Midbrain (tissue), 1 donor: ENCODE measurements around the gene HSPBAP1.
"Not testable (repeated sequence)": the region's sequence is repeated elsewhere in the genome, so short reads cannot be mapped to it uniquely, and the experiment has no call there.

Experiments used
- DNase-seq: peaks from one replicate; lab custom pipeline; 2025; lab: John Stamatoyannopoulos, UW

Gene HSPBAP1

DNA sequence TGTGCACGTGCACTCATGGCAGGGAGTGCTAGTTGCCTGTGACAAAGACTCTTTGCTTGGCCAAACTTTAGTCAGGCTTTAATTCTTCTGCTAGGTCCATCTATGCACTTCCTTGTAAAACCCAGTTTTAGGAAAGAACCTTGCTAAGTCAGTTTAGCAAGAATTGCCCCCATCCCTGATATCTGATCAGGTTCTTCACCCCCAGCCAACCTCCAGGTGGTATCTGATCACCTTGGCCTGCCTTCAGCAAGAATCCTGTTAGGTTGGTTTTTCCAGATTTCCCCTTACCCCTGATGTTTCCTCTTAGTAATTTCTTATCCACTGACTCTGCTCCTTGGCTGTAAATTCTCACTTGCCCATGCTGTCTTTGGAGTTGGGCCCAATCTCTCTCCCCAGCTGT is 8.4 kb downstream of the HSPBAP1 start:
- no peak for DNase-seq

DNA sequence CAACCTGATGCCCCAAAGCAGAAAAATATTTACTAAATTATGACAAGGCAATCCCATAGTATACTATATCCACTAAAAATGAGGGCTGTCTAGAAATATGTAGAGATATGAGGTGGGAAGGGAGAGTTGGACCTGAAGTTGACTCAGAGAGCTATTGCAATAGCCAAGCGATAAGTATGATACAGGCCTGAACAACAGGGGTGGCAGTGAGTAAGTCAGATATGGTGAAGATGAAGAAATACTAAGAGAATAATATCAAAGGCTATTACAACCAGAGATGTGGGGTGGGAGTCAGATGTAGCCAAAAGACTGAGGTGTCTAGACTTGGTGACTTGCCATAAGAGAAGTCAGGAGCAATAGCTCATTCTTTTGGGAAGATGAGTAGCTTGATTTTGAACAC is 9.2 kb downstream of the HSPBAP1 start:
- no peak for DNase-seq

DNA sequence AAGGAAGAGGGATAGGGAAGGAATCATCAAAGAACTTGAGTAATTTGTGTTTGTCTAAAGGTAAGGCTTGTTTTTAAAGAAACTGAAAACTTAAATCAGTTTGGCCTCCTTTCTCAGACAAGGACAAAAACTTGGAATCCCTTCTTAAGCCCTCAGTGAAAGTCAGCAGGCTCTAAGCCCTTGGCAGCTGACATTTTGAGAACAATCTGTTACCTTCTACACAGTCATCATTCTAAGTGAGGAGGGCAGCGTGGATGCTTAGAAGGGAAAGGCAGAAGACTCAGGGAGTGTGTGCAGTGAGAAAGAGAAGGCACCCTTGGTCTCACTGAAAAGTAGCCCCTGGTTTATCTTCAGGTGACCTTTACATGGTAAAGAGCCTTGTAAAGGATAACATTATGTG is 10.8 kb downstream of the HSPBAP1 start:
- DNase-seq: no peak

DNA sequence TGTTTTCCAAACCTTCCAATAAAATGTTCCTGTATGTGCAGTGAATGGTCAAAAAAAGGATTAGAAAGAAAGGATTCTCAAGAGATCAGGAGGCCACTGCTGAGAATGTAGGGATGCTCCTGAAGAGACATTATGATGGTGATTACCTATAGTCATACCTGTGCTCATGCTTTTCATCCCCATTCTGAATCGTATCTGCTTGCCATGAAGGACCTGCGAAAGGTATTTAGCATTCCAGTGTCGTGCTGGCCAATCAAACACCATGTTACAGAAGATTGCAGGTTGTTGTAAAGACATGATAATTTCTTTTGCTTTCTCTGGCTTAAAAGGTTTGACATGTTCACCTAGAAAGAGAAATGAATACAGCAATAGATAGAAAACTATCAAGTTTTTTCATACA is 16.1 kb downstream of the HSPBAP1 start:
- DNase-seq: no peak

DNA sequence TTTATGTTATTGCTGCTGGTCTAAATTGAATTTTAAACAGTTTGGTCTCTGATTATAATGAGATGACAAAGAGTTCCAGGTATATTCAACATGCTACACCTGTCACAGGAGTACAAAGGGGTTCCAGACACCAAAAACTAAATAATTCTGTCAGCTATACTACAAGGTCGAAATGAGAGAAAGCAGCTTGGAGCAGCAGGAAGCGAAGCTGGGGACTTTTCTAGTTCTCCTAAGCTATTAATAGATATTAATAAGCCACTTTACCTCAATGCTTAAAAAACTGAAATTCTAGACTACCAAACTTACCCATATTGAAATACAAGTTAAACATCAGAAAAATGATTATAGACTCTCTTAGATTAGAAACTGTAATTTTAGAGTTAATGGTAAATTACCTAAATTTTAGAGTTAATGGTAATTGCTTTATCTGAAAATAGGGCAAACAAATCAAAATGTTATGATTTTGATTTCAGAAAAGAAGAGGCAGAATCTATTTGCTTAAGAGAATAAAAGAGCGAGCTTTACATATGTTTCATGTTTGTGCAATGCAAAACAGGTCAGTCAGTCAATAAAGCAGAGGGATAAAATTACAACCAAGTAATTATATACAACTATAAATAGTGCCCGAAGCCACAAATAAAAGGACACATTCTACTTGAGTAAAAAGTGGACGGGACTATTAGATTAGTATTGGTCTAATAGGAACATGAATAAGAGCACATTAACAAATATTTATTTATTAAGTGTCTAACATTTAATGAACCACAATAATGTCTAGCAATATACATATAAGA is 16.8 kb downstream of the HSPBAP1 start:
- DNase-seq: no peak

DNA sequence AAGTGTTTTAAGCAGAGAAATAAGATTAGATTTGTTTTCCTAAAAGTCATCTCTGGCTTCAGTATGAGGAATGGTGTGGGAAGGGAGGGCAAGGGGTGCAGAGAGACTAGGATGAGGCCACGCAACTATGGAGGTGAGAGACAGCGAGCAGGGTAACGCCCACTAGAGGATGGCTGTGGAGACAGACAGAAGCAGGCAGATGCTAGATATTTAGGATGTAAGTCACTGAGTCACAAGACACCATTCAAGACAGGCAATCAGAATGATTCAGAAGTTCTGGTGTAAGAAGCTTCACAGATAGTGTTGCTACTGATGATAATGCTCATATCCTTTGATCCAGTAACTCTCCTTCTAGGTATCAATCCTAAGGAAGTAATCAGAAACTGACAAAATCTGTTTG is 19.1 kb downstream of the HSPBAP1 start:
- DNase-seq: no peak

DNA sequence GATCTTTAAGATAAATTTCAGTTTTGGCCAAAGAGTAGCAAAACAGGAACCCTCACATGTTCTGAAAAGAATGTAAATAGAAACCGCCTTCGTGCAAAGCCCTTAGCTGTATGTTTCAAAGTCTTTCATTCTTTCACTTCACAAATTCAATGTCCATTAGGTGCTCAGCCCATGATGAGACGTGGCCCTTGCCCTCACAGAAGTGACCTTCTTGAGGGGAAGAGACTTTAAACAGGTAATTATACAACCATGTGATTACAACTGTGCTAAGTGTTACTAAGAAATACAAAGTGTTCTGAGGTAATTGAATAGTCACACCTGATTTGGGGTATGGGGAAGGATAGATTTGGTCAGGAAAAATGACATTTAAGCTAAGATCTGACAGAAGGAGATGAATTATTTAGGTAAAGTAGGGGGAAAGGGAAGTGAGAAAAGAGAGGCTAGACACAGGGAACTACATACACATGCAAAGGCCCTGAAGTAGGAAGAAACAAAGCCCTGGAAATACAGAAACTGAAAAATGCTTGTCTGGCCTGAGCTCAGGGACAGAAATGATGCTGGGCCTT is 19.6 kb downstream of the HSPBAP1 start:
- no peak for DNase-seq

DNA sequence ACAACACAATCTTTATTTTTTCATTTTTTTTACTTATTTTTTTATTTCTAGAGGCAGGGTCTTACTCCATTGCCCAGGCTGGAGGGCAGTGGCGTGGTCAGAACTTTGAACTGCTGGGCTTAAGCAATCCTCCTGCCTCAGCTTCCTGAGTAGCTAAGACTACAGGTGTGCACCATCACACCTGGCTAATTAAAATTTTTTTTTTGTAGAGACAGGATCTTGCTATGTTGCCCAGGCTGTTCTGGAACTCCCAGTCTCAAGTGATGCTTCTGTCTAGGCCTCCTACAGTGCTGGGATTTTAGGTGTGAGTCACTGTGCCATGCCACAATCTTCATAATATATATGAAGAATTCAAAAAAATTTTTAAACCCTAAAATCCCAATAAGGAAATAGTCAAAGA is 20.8 kb downstream of the HSPBAP1 start:
- DNase-seq: no peak

DNA sequence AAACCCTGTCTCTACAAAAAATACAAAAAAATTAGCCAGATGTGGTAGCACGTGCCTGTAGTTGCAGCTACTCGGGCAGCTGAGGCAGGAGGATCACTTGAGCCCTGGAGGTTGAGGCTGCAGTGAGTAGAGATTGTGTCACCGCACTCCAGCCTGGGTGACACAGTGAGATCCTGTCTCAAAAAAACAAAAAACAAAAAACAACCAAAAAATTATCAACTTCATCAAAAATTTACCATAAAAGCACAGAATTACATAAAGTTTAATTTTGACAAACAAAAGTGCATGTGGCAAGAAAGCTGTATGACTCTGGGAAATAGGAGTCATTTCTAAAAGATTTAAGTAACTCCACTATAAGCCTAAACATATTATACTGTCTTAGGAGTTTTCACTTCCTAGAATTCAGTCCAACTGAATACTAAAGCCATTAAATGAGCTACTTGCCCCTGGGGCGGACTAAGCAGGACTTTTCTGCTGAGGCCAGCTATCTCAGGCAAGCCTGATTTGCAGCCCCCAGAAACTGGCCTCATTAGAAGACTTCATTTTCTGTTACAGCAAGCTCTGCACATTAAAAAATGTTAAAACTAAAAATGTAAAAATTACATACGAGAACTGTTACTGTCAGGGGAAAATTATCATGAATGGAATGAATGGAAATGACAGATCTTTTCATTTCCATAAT is 23.0 kb downstream of the HSPBAP1 start:
- DNase-seq: no peak

DNA sequence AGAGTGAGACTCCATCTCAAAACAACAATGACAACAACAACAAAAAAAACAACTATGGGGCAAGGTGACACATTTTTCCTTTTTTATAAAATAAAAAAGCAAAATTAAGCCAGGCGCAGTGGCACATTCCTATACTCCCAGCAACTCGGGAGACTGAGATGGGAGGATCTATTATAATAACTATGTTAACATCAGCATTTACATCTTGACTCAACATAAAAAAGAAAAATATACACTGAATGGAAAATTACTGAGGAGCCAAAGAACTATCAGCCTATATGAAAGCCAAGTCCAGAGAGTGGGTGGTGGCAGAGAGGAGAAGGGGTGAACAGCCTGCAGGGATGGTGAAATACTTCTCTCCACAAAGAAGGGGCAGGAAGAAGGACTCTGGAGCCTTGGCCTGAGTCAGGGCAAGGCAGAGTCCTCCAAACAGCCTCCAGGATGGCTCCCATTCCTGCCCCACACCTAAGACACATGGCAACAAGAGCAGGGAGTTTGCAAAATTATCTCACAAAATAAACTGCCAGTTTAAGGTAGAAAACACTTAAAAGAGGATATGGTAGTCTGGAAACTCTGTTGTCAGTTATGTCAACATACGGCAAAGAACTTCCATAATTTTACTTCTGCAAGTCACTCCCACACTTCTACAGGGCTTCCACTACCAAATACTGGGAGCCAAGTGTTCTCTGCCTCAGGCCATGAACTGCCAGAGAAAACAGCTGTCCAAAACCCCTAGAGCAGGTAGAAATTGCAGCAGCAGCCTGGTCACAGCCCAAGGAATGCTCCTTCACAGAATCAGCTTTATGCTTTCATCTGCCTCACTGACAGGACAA is 25.9 kb downstream of the HSPBAP1 start:
- DNase-seq: no peak

DNA sequence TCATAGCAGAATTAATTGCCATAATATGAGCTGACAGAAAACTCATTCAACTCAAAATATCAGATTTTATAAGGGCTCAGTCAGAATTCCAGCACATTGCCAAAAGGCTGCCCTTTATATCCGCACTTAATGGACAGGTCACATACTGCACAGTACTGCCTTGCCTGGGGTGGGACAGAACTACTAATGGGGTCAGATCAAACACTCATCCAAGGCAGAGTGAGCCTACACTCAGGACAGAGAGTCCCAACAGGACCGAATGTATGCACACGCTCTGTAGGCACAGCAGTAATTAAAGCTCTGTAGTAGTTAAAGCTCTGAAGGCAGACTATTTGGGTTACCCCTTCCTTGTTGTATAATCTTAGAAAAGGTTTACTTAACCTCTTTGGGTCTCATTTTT is 27.2 kb downstream of the HSPBAP1 start:
- no peak for DNase-seq

DNA sequence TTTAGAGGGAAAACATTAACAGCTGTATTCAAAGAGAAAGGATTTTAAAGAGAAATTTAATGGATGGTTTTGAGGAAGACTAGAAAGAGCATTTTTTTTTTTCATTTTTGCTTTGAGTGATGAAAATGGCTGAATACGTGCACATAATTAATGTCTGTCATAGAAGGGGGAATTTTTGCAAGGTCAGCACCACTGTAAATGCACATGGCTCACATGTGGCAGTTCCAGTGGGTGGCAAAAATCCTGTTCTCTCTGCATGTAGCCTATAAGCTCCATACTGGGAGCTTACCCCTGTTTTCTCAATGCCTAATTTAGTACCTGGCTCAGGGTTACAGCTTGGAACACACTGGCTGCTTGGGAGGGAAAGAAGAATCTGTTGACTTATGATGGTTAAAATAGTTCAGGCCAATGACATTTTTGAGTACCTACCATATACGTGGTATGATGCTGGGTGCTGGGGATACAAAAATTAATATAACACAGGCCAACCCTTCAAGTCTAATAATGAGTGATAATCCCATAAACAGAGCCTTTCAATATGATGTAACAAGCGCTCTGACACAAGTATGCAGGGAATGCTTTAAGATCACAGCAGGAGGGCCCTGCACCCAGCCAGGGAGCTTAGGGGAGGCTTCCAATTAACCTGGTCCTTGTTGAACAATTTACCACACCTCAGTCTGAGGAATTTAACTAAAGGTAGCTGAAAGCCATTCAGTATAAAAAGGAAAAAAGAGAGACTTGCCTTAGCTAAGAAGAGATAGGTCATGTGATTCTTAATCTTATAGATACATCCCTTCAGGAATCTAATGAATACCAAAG is 33.0 kb downstream of the HSPBAP1 start:
- no peak for DNase-seq

DNA sequence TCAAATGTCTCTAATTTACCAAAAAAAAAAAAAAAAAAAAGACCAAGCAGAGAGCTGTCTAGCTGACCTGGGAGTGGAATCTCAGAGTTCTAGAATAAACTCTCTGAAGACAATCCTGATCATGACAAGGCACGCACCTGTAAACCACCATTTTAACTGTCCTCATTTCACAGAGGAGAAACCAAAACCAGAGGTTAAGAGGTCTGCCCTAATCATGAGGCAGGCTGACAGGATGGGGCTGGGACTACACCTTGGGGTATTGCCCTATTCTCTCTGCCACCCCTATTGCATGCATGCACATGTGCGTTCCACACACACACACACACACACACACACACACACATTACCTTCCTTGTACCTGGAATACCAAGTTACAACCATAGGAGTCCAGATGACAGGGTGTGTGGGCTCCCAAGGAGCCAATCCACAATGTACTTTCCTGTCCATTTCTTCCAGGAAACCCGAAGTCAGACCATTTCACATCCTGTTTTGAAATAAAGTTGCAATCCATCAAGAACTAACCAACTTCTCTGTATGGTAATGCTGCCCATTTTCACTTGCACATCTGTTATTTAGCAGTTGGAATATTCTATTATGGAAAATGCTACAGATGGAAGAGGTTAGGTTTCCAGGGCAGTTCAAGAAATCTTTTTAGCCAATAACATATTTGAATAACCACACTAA is 34.6 kb downstream of the HSPBAP1 start:
- DNase-seq: no peak

DNA sequence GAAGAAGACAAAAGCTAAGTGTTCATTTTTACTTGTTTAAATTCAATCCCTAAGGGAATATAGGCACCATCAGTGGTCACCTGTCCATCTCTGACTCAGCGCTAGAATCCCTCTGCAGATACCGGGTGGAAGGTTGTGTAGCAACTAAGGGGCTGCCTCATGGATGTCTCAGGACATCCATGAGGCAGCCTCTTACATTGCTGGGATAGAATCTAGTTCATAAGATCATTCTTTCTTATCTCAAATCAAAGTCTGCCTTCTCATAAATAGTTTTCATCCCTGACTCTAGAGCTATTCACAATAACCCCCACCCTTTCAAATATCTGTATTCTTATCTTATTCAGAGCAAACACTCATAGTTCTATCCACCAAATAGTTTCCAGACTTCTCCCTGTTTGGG is 38.1 kb downstream of the HSPBAP1 start:
- no peak for DNase-seq

DNA sequence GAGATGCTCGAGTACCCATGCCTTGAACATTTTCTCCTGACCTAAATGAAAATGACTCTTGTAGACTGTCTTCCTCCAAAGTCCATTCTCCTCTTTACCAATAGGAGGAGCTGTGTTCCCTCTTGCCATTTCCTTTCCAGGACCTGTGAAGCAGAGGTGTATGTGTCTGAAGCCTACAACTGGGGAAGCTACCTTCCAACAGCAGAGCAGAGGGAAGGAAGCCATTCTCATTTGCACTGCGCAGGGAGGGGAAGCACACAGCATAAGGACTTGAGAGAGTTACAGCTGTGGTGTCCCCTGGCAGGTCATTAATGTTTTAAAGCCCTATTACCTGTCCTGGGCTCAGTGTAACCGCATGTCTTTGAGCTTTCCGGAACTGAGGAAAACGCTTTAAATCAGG is 38.7 kb downstream of the HSPBAP1 start:
- no peak for DNase-seq

DNA sequence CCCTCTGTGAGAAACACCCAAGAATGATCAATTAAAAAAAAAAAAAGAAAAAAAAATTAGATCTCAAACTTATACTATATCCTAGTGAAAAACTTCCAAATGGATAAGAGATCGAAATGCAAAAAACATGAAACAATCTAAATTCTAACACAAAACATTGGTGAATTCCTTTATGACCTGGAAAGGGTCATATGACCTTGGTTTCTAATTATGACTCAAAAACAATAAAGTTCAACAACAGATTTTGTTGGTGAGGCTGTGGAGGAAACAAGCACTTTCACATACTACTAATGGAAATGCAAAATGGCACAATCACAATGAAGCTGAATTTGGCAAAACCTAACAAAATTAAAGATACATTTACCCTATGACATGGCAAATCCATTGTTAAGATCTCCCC is 45.3 kb downstream of the HSPBAP1 start:
- no peak for DNase-seq

DNA sequence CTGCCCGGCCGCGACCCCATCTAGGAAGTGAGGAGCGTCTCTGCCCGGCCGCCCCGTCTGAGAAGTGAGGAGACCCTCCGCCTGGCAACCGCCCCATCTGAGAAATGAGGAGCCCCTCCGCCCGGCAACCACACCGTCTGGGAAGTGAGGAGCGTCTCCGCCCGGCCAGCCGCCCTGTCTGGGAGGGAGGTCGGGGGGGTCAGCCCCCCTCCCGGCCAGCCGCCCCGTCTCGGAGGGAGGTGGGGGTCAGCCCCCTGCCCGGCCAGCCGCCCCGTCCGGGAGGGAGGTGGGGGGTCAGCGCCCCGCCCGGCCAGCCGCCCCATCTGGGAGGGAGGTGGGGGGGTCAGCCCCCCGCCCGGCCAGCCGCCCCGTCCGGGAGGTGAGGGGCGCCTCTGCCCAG is 46.3 kb downstream of the HSPBAP1 start:
- DNase-seq: not testable (repeated sequence)

DNA sequence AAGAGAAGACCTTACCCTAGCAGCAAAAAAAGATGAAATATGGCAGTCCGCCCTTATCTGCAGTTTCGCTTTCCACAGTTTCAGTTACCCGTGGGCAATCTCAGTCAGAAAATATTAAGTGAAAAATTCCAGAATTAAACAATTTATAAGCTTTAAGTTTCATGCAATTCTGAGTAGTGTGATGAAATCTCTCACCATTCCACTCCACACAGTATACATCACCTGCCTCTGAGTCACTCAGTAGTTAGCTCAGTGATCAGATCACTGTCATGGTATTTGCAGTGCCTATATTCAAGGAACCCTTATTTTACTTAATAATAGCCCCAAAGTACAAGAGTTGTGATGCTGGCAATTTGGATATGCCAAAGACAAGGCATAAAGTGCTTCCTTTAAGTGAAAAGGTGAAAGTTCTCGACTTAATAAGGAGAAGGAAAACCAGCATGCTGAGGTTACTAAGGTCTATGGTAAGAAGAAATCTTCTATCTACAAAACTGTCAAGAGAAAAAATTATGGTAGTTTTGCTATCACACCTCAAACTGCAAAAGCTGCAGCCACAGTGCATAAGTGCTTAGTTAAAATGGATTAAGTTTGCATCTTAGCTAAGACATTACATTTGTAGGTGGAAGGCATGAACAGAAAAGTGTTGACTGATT is 48.1 kb downstream of the HSPBAP1 start:
- DNase-seq: no peak

DNA sequence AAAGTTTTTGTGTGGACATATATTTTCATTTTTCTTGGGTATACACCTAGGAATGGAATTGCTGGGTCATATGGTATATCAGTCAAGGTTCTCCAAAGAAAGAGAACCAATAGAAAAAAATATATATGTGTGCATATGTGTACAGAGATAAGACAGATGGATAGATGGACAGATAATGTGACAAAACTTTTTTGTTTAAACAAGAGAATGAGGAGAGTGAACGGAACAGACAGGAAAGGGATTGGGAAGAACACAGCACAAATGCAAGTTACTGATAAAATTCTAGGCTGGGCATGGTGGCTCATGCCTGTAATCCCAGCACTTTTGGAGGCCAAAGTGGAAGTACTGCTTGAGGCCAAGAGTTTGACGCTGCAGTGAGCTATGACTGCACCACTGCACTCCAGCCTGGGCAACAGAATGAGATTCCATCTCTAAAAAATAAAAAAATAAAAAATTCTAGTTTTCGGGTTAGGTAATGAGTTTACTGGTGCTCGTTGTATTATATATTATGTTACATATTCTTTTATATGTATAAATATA is 50.0 kb downstream of the HSPBAP1 start:
- DNase-seq: no peak

DNA sequence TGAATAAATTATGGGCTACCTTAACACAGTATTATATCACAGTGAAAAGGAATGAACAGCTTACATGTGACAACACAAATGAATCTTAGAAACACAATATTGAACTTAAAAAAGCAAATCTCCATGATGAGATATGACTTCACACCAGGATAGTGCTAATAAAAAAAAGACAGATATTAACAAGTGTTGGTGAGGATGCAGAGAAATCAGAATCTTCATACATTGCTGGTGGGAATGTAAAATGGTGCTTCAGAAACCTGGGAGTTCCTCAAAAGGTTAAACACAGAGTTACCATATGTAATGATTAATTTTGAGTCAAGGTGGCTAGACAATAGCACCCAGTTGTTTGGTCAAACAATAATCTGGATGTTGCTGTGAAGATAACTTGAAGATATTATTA is 51.4 kb downstream of the HSPBAP1 start:
- no peak for DNase-seq
